Keratinocyte (primary cell): ENCODE data around the gene PTRH2. TPM values are rescaled to one million over a fixed set of nuclear protein-coding genes. Genes with fewer than 3 reads are reported as not detected.

Experiments
- DNase-seq: peaks from one replicate; pipeline ENCODE4 v3.0.0-alpha.2; 2011; ENCODE audit warnings: low read depth, missing footprints, low spot score
- FAIRE-seq: peaks from 2 replicates; lab custom pipeline; 2011; peaks lifted over from hg19 to GRCh38; lab: Jason Lieb, UNC
- H2AFZ ChIP-seq: 2 replicates; pipeline ENCODE4 v1.6.0; 2012; ENCODE audit warnings: low read length, control low read depth, inconsistent platforms; ENCODE audit not compliant: control insufficient read depth
- H3K27ac ChIP-seq: 2 replicates; pipeline ENCODE4 v1.5.1; 2011; ENCODE audit warnings: low read length; ENCODE audit not compliant: control insufficient read depth, insufficient read depth
- H3K27me3 ChIP-seq: 3 replicates; pipeline ENCODE4 v1.6.0; 2011; ENCODE audit warnings: low read length; ENCODE audit not compliant: control insufficient read depth, insufficient read depth; ENCODE audit errors: extremely low read depth
- H3K36me3 ChIP-seq, 2 experiments: 2 replicates in 1 of 2; 3 replicates in 1 of 2; pipeline ENCODE4 v1.5.1; 2011; ENCODE audit warnings: low read length in 2 of 2, mild to moderate bottlenecking in 1 of 2; ENCODE audit not compliant: control insufficient read depth in 2 of 2, insufficient read depth in 2 of 2; ENCODE audit errors: extremely low read depth in 1 of 2
- H3K4me1 ChIP-seq: 3 replicates; pipeline ENCODE4 v1.5.1; 2011; ENCODE audit warnings: low read length; ENCODE audit not compliant: control insufficient read depth, insufficient read depth; ENCODE audit errors: extremely low read depth
- H3K4me2 ChIP-seq: 3 replicates; pipeline ENCODE4 v1.6.0; 2011; ENCODE audit warnings: low read depth, low read length; ENCODE audit not compliant: control insufficient read depth, insufficient read depth; ENCODE audit errors: extremely low read depth
- H3K4me3 ChIP-seq, 3 experiments: fragments of 200-600 bp in 1 of 3; sonication (generic) in 1 of 3; 2 replicates in 2 of 3; 3 replicates in 1 of 3; pipeline ENCODE4 v1.5.1; 2011 to 2016; ENCODE audit warnings: low read length in 3 of 3, mild to moderate bottlenecking in 3 of 3, control low read depth in 2 of 3, inconsistent platforms in 1 of 3, low read depth in 1 of 3, mixed read lengths in 1 of 3, mixed run types in 1 of 3, moderate library complexity in 1 of 3; ENCODE audit not compliant: control insufficient read depth in 2 of 3, insufficient read depth in 2 of 3; ENCODE audit errors: extremely low read depth in 1 of 3
- H3K79me2 ChIP-seq: 2 replicates; pipeline ENCODE4 v1.6.0; 2012; ENCODE audit warnings: low read length; ENCODE audit not compliant: control insufficient read depth, insufficient read depth
- H3K9ac ChIP-seq: 3 replicates; pipeline ENCODE4 v1.6.0; 2011; ENCODE audit warnings: low read length; ENCODE audit not compliant: control insufficient read depth, insufficient read depth; ENCODE audit errors: extremely low read depth
- H3K9me1 ChIP-seq: 3 replicates; pipeline ENCODE4 v1.6.0; 2011; ENCODE audit warnings: low read length; ENCODE audit not compliant: control insufficient read depth, insufficient read depth; ENCODE audit errors: extremely low read depth
- H3K9me3 ChIP-seq: 2 replicates; pipeline ENCODE4 v1.5.1; 2012; ENCODE audit warnings: low read depth, low read length; ENCODE audit not compliant: control insufficient read depth
- H4K20me1 ChIP-seq: 3 replicates; pipeline ENCODE4 v1.6.0; 2011; ENCODE audit warnings: low read length; ENCODE audit not compliant: control insufficient read depth, insufficient read depth; ENCODE audit errors: extremely low read depth
- CTCF ChIP-seq, 3 experiments: IDR thresholded peaks in 1 of 3; conservative IDR thresholded peaks in 1 of 3; optimal IDR thresholded peaks in 1 of 3; 2 replicates in 2 of 3; 3 replicates in 1 of 3; pipeline versions ENCODE3 to v1.5.1; 2011; ENCODE audit warnings: low read length in 3 of 3, mild to moderate bottlenecking in 3 of 3, moderate library complexity in 2 of 3, control low read depth in 1 of 3, inconsistent platforms in 1 of 3; ENCODE audit not compliant: insufficient read depth in 2 of 3; ENCODE audit errors: extremely low read depth in 1 of 3
- EZH2 ChIP-seq: IDR thresholded peaks from one replicate; pipeline ENCODE4 v1.6.1; 2012; ENCODE audit warnings: inconsistent platforms, mild to moderate bottlenecking, low read length, moderate library complexity
- dilution Hi-C: fragments of 300-500 bp; cut with MboI; formaldehyde crosslinking; loops from one replicate; pipeline ENCODE4 v1.7.0; 2020; ENCODE audit warnings: low sequenced_read_pairs; ENCODE audit not compliant: extremely low pct_ligation_motif_present
- polyA plus RNA-seq, 5 experiments: library from polyadenylated mRNA; depleted of rRNA in 3 of 5; stranded (reverse) in 3 of 5; stranded (forward) in 1 of 5; unstranded in 1 of 5; fragments of >200 nt; gene quantifications; 1 replicate in 1 of 5; 2 replicates in 3 of 5; 3 replicates in 1 of 5; pipeline versions ENCODE4 v1.2.1 to v1.2.3, GENCODE V29; 2011 to 2012; ENCODE audit warnings: missing spikeins in 2 of 5, low read depth in 1 of 5, low replicate concordance in 1 of 5

PTRH2 gene
- polyA plus RNA-seq, 1 donor (not counting 4 experiments of a cell fraction or from before 2014, with no cell fraction given), result 107 TPM

GRCh38 chr17:59752922-59753321 lies 45.7 kb upstream of the PTRH2 start:
- H3K9me1 ChIP-seq, result no peaks in the 10 kb centered on the region
- no peak overlapping the region for H2AFZ ChIP-seq
- H3K9me3 ChIP-seq, result no peaks in the 10 kb centered on the region
- H3K4me2 ChIP-seq, result no peak overlapping the region
- no peaks in the 10 kb centered on the region for H4K20me1 ChIP-seq
- no peak overlapping the region for H3K9ac ChIP-seq
- H3K4me1 ChIP-seq, result peaks cover 29% of the 10 kb centered on the region
- no peak overlapping the region for H3K27ac ChIP-seq
- H3K27me3 ChIP-seq, result no peaks in the 10 kb centered on the region
- H3K36me3 ChIP-seq, result no peaks in the 10 kb centered on the region
- H3K4me3 ChIP-seq, result no peak overlapping the region
- TF ChIP-seq CTCF (optimal IDR thresholded peaks at IDR 0.05 in 1 of 3, IDR thresholded peaks at IDR 0.05 in 1 of 3, conservative IDR thresholded peaks at IDR 0.05 in 1 of 3; ENCODE audit: extremely low read depth in 1 of 3, insufficient read depth in 2 of 3, low read length in 3 of 3) (no peak), EZH2 (no peak)
- H3K79me2 ChIP-seq, result no peaks in the 10 kb centered on the region
- no peak for DNase-seq
- dilution Hi-C loops, result no loop called here
- FAIRE-seq, result no peak

GRCh38 chr17:59752446-59752845 lies 45.2 kb upstream of the PTRH2 start:
- H4K20me1 ChIP-seq, result no peaks in the 10 kb centered on the region
- no peaks in the 10 kb centered on the region for H3K9me3 ChIP-seq
- H3K4me1 ChIP-seq, result peaks cover 29% of the 10 kb centered on the region
- H3K27ac ChIP-seq, result no peak overlapping the region
- no peaks in the 10 kb centered on the region for H3K79me2 ChIP-seq
- dilution Hi-C loops, result no loop called here
- DNase-seq (no peak), FAIRE-seq (no peak)
- H3K36me3 ChIP-seq, result no peaks in the 10 kb centered on the region
- no peak overlapping the region for H3K4me3 ChIP-seq
- TF ChIP-seq CTCF (optimal IDR thresholded peaks at IDR 0.05 in 1 of 3, IDR thresholded peaks at IDR 0.05 in 1 of 3, conservative IDR thresholded peaks at IDR 0.05 in 1 of 3; ENCODE audit: extremely low read depth in 1 of 3, insufficient read depth in 2 of 3, low read length in 3 of 3), result no peak
- no peak for TF ChIP-seq EZH2
- no peaks in the 10 kb centered on the region for H3K27me3 ChIP-seq
- no peak overlapping the region for H2AFZ ChIP-seq
- no peak overlapping the region for H3K4me2 ChIP-seq
- H3K9me1 ChIP-seq, result no peaks in the 10 kb centered on the region
- H3K9ac ChIP-seq, result no peak overlapping the region
